IMR-90 (cell line): ENCODE data around the gene SPATA3.

Experiments
- POLR2A ChIP-seq: IDR thresholded peaks from 2 replicates; pipeline ENCODE4 v1.6.1; 2012; ENCODE audit warnings: mild to moderate bottlenecking, low read depth, low read length
- TF ChIP-seq, protein P1 (sequence below): fragments of 150-350 bp; IDR thresholded peaks from 2 replicates; pipeline ENCODE4 v1.6.1; 2017; ENCODE audit warnings: mild to moderate bottlenecking, antibody characterized with exemption, low read length, low read depth
- TF ChIP-seq, protein P2 (sequence below): conservative IDR thresholded peaks from 2 replicates; pipeline ENCODE4 v1.5.1; 2012; ENCODE audit warnings: mild to moderate bottlenecking, low read depth, low read length, improper control_type of control experiment

DNA sequence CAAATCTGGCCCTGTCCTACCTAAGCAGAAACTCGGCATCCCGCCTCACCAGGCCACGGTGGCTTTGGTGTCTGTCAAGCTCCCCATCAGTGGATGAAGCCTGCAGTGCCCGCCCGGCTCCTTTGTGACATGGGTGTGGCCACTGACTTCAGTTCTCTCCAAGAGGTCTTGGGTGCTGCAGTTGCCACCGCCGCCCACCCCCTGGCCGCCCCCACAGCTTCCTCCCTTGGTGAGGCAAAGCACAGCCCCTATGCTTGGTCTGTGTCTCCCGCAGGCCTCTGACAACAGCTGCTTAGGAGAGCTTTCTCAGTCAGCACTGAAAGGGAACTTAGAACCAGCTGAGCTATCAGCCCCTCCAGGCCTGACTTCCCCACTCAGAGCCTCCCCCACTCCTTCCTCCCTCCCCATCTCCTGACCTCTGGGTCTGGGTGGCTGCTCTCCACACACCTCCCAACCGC lies 48.0 kb upstream of the SPATA3 start:
- no peak for TF ChIP-seq POLR2A
- TF ChIP-seq, protein P1, sequence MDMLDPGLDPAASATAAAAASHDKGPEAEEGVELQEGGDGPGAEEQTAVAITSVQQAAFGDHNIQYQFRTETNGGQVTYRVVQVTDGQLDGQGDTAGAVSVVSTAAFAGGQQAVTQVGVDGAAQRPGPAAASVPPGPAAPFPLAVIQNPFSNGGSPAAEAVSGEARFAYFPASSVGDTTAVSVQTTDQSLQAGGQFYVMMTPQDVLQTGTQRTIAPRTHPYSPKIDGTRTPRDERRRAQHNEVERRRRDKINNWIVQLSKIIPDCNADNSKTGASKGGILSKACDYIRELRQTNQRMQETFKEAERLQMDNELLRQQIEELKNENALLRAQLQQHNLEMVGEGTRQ: no peak
- TF ChIP-seq, protein P2, sequence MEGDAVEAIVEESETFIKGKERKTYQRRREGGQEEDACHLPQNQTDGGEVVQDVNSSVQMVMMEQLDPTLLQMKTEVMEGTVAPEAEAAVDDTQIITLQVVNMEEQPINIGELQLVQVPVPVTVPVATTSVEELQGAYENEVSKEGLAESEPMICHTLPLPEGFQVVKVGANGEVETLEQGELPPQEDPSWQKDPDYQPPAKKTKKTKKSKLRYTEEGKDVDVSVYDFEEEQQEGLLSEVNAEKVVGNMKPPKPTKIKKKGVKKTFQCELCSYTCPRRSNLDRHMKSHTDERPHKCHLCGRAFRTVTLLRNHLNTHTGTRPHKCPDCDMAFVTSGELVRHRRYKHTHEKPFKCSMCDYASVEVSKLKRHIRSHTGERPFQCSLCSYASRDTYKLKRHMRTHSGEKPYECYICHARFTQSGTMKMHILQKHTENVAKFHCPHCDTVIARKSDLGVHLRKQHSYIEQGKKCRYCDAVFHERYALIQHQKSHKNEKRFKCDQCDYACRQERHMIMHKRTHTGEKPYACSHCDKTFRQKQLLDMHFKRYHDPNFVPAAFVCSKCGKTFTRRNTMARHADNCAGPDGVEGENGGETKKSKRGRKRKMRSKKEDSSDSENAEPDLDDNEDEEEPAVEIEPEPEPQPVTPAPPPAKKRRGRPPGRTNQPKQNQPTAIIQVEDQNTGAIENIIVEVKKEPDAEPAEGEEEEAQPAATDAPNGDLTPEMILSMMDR: no peak
